ENCODE results near the gene SOHLH1.
"Not testable (repeated sequence)": the region's sequence is repeated elsewhere in the genome, so short reads cannot be mapped to it uniquely, and the experiment has no call there.

The SOHLH1 gene

DNA sequence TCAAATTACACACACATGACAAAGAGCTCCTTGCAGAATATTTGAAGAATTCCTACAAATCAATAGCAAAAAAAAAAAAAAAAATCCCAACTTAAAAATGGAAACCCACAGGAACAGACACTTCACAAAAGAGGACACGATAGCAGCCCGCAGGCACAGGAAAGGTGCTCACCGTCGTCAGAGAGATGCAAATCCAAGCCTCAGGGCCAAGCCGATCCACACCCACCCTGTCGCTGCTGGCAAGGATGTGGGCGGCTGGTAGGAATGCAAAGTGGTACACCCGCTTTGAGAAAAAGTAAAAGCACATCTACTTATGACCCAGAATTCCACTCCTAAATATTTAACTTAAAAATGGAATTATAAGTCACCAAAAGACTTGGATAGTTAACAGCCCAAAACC lies 25.3 kb downstream of the SOHLH1 start:
- Histone ChIP-seq H3K9ac (ENCODE audit: low read length) (no peak overlapping the region), H3K27me3 (replicated peaks; ENCODE audit: control insufficient read depth, insufficient read depth, low read length) (peaks cover 5% of the 10 kb centered on the region), H3K9me3 (ENCODE audit: control insufficient read depth, low read length) (peaks cover 6% of the 10 kb centered on the region), H3K4me3 (ENCODE audit: low read length) (no peak overlapping the region), H3K4me1 (ENCODE audit: control insufficient read depth, insufficient read depth, low read length) (no peaks in the 10 kb centered on the region), H3K36me3 (ENCODE audit: control insufficient read depth, insufficient read depth, low read length, severe bottlenecking) (no peaks in the 10 kb centered on the region)
- no peak for DNase-seq (ENCODE audit: low read depth)

DNA sequence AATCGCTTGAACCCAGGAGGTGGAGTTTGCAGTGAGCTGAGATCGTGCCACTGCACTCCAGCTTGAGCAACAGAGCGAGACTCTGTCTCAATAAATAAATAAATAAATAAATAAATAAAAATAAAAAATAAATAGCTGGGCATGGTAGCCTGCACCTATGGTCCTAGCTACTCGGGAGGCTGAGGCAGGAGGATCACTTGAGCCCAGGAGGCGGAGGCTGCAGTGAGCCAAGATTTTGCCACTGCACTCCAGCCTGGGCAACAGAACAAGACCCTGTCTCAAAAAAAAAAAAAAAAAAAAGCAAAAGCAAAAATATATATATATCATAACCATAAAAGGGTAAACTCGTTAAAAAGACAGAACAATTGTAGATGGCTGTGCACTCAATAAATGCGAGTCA lies 26.5 kb downstream of the SOHLH1 start:
- DNase-seq (ENCODE audit: low read depth); H3K36me3 ChIP-seq (ENCODE audit: control insufficient read depth, insufficient read depth, low read length, severe bottlenecking); H3K4me1 ChIP-seq (ENCODE audit: control insufficient read depth, insufficient read depth, low read length); H3K4me3 ChIP-seq (ENCODE audit: low read length); H3K9ac ChIP-seq (ENCODE audit: low read length); H3K9me3 ChIP-seq (ENCODE audit: control insufficient read depth, low read length); H3K27me3 ChIP-seq (replicated peaks; ENCODE audit: control insufficient read depth, insufficient read depth, low read length): not testable (repeated sequence)

DNA sequence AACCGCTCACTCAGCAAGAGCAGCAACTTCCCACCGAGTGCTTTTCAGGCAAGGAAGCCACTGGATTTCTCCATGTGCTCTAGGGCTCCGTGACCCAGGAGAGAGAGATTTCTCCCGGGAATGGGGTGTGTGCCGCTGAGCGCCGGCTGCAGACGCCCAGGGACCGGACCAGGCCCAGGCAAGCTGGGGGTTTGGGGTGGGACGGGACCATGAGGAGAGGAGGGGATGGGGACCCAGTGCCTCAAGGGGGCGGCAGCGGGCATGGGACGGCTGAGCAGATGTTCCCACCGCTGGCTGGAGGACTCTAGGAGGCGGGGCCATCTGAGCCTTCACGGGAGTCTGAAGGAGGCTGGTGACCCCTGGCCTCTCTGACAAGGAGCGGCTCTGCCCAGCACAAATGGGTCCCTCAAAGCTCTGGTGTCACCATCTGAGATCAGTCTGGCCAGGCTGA lies 27.7 kb downstream of the SOHLH1 start:
- H3K36me3 ChIP-seq (ENCODE audit: control insufficient read depth, insufficient read depth, low read length, severe bottlenecking) = no peaks in the 10 kb centered on the region
- no peak overlapping the region for H3K4me3 ChIP-seq (ENCODE audit: low read length)

DNA sequence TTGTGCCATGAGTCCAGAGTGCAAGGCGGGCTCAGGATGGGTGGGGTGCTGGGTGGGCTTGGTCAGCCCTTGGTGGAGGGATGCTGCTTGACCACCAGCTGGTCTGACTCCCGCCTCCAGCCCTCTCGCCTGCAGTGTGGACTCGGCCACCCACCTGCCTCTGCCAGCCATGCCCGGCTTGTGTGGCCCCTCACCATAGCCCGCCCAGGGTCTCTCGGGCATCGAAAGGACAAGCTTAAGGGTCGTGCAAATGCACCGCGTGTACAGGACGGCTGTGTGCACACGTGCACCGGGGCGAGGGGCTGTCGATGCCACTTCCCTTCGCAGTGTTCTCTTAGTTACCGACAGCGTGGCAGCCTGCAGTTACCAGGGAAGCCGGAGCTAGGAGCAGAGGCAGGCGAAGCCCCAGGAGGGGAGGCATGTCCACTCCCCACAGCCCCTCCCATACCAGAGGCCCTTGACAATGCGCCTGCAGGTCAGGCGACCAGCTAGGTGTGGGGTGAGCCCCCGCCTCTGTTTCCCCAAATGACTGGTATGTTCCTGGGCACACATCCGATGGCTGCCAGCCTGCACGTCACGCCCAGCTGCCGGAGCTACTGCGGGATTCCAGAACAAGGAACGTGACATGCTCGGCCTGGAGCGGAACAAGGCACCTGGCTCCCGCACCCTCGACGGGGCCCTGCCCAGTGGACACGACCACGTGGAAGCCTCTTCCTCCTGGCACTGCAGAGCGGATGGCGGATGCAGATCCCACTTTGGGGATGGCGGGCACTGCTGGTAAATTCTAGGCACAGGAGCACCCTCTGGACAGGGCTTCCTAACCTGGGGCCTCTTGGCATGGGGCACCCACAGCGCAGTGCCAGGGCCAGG lies 28.3 kb downstream of the SOHLH1 start:
- DNase-seq (ENCODE audit: low read depth) = no peak
- Histone ChIP-seq H3K4me1 (ENCODE audit: control insufficient read depth, insufficient read depth, low read length) (no peaks in the 10 kb centered on the region), H3K36me3 (ENCODE audit: control insufficient read depth, insufficient read depth, low read length, severe bottlenecking) (no peaks in the 10 kb centered on the region), H3K9ac (ENCODE audit: low read length) (no peak overlapping the region), H3K9me3 (ENCODE audit: control insufficient read depth, low read length) (peaks cover 7% of the 10 kb centered on the region), H3K4me3 (ENCODE audit: low read length) (no peak overlapping the region), H3K27me3 (replicated peaks; ENCODE audit: control insufficient read depth, insufficient read depth, low read length) (peaks cover 5% of the 10 kb centered on the region)

More for the DNA sequence above, 27.7 kb downstream of the SOHLH1 start:
- H3K9ac ChIP-seq (ENCODE audit: low read length) = no peak overlapping the region
- peaks cover 5% of the 10 kb centered on the region for H3K27me3 ChIP-seq (replicated peaks; ENCODE audit: control insufficient read depth, insufficient read depth, low read length)
- H3K9me3 ChIP-seq (ENCODE audit: control insufficient read depth, low read length) = peaks cover 7% of the 10 kb centered on the region
- H3K4me1 ChIP-seq (ENCODE audit: control insufficient read depth, insufficient read depth, low read length) = no peaks in the 10 kb centered on the region
- DNase-seq (ENCODE audit: low read depth) = no peak

DNA sequence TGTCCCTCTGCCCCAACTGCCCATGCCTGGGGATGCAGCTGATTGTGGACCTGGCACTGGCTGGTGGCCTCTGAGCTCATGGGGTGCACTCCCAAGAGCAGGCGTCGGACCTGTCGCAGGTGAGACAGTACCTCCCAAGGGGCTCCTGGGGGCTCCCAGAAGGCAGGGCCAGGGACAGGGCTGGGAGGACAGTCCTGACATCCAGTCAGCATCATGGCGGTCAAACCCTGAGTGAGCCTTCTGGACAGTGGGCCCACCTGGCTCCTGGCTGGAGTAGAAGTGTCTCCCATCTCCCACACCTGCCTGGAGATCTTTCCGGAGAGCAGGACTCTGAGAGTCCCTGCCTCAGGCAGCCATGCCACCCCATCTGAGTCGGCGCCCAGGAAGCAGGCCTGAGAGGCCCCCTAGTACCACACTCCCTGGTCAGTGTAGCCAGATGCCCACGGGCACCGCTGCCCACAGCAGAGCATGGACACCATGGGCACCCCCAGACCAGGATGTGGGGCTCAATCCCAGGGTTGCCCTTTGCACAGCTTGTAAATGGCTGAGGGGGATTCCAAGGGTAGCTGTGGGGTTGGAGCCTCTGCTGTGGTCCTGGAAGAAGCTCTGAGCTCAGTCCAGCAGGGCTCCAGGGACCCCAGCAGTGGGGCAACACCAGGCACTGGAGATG lies 29.5 kb downstream of the SOHLH1 start:
- peaks cover 5% of the 10 kb centered on the region for H3K27me3 ChIP-seq (replicated peaks; ENCODE audit: control insufficient read depth, insufficient read depth, low read length)
- H3K4me3 ChIP-seq (ENCODE audit: low read length) = no peak overlapping the region
- H3K9ac ChIP-seq (ENCODE audit: low read length) = no peak overlapping the region
- peaks cover 7% of the 10 kb centered on the region for H3K9me3 ChIP-seq (ENCODE audit: control insufficient read depth, low read length)
- no peak for DNase-seq (ENCODE audit: low read depth)
- no peaks in the 10 kb centered on the region for H3K36me3 ChIP-seq (ENCODE audit: control insufficient read depth, insufficient read depth, low read length, severe bottlenecking)
- no peaks in the 10 kb centered on the region for H3K4me1 ChIP-seq (ENCODE audit: control insufficient read depth, insufficient read depth, low read length)

DNA sequence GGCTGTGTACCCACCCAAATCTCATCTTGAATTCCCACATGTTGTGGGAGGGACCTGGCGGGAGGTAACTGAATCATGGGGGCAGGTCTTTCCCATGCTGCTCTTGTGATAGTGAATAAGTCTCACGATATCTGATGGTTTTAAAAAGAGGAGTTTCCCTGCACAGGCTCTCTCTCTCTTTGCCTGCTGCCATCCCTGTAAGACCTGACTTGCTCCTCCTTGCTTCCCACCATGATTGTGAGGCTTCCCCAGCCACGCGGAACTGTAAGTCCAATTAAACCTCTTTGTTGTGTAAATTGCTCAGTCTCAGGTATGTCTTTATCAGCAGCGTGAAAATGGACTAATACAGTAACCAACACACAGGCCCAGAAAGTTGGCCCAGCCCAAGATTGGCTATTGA lies 30.3 kb downstream of the SOHLH1 start:
- H3K4me1 ChIP-seq (ENCODE audit: control insufficient read depth, insufficient read depth, low read length); H3K9ac ChIP-seq (ENCODE audit: low read length); H3K9me3 ChIP-seq (ENCODE audit: control insufficient read depth, low read length); H3K4me3 ChIP-seq (ENCODE audit: low read length); H3K36me3 ChIP-seq (ENCODE audit: control insufficient read depth, insufficient read depth, low read length, severe bottlenecking); DNase-seq (ENCODE audit: low read depth); H3K27me3 ChIP-seq (replicated peaks; ENCODE audit: control insufficient read depth, insufficient read depth, low read length): not testable (repeated sequence)

DNA sequence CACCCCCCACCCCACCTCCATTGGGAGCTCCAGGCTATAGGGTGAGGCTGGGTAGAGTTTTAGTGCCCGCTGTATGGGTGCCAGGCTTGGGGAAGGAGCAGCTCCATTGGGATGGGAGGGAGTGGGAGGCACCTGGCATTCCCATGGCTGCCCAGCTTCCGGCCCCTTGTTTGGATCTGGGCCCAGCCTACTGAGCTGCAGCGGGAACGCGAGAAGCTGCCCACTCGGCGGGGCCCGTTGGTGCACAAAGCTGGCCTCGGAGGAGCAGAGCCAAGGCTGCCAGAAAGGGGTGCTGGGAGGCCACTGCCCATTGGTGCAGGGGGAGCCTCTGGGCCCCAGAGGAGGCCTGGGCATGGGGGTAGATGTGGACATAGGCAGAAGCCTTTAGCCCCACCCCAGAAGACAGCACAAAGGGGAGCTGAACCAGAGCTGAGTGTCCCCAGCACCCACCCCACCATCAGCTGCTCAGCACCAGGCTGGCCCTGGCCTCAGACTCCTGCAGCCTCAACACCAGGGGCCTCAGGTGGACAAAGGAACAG lies 31.7 kb downstream of the SOHLH1 start:
- H3K9ac ChIP-seq (ENCODE audit: low read length) = no peak overlapping the region
- peaks cover 3% of the 10 kb centered on the region for H3K4me1 ChIP-seq (ENCODE audit: control insufficient read depth, insufficient read depth, low read length)
- no peak overlapping the region for H3K4me3 ChIP-seq (ENCODE audit: low read length)
- peaks cover 8% of the 10 kb centered on the region for H3K27me3 ChIP-seq (replicated peaks; ENCODE audit: control insufficient read depth, insufficient read depth, low read length)
- peaks cover 7% of the 10 kb centered on the region for H3K9me3 ChIP-seq (ENCODE audit: control insufficient read depth, low read length)
- no peak for DNase-seq (ENCODE audit: low read depth)
- no peaks in the 10 kb centered on the region for H3K36me3 ChIP-seq (ENCODE audit: control insufficient read depth, insufficient read depth, low read length, severe bottlenecking)

DNA sequence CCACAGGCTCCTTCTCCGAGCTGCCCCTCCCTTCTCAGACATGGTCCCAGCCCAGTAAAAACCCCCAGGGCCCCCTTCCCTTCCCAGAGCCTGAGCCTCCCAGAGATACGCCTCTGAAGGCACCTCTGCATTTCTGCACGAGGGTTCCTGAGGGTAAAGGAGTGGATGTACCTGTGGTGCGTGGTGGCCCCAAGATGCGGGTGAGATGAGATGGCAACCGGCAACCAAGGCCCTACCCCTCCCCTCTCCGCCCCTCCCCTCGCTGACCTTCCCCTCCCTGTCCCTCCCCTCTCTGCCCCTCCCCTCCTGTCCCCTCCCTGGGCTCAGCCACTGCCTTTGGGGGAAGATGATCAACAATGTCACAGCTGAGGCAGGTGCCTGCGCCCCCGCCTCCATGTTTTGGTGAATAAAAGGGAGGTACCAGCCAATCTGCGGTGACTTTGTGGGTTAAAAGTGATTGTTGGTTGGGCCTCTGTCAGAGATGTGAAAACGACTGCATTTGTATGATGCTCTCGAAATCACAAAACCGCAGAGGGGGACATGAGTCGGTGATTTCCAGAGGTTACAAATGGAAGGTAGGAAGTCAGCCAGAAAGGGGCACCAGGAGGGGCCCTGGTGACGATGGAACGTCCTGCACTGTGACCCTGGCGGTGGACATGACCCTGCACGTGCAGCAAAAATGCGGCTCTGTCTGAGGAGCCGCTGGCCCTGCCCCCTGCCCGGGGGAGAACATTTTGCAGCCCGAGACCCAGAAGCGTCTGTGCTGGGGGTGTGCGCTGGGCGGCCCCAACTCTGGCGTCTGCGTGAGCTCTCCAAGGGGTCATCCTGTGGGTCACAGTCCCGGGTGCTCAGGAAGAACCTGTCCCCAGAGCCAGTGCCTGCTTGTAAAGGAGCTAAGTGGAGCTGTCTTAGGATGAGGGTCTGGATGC lies 32.5 kb downstream of the SOHLH1 start:
- H3K4me1 ChIP-seq (ENCODE audit: control insufficient read depth, insufficient read depth, low read length) = peaks cover 3% of the 10 kb centered on the region
- H3K9me3 ChIP-seq (ENCODE audit: control insufficient read depth, low read length) = peaks cover 7% of the 10 kb centered on the region
- H3K36me3 ChIP-seq (ENCODE audit: control insufficient read depth, insufficient read depth, low read length, severe bottlenecking) = no peaks in the 10 kb centered on the region
- no peak overlapping the region for H3K9ac ChIP-seq (ENCODE audit: low read length)
- DNase-seq (ENCODE audit: low read depth) = no peak
- no peak overlapping the region for H3K4me3 ChIP-seq (ENCODE audit: low read length)
- peaks cover 4% of the 10 kb centered on the region for H3K27me3 ChIP-seq (replicated peaks; ENCODE audit: control insufficient read depth, insufficient read depth, low read length)

DNA sequence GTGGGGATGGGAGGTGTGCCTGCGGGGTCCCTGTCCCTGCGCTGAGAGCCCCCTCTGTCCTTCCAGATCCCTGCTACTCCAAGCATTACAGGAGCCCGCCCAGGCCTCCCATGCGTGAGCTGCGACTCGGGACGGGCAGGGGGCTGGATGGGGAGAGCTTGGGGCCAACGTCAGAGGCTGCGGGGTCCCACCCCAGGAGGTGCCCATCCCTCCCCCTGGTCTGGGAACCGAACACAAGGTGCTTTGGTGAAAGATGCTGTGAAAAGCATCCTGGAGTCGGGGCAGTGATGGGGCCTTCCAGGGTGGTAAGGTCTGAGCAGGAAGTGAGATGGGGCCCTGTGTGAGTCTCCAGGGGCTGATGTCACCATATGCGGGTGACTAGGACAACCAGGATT lies 33.5 kb downstream of the SOHLH1 start:
- no peaks in the 10 kb centered on the region for H3K36me3 ChIP-seq (ENCODE audit: control insufficient read depth, insufficient read depth, low read length, severe bottlenecking)
- H3K9me3 ChIP-seq (ENCODE audit: control insufficient read depth, low read length) = peaks cover 7% of the 10 kb centered on the region
- no peak for DNase-seq (ENCODE audit: low read depth)
- H3K9ac ChIP-seq (ENCODE audit: low read length) = no peak overlapping the region
- H3K27me3 ChIP-seq (replicated peaks; ENCODE audit: control insufficient read depth, insufficient read depth, low read length) = peaks cover 4% of the 10 kb centered on the region
- no peak overlapping the region for H3K4me3 ChIP-seq (ENCODE audit: low read length)
- H3K4me1 ChIP-seq (ENCODE audit: control insufficient read depth, insufficient read depth, low read length) = peaks cover 3% of the 10 kb centered on the region

DNA sequence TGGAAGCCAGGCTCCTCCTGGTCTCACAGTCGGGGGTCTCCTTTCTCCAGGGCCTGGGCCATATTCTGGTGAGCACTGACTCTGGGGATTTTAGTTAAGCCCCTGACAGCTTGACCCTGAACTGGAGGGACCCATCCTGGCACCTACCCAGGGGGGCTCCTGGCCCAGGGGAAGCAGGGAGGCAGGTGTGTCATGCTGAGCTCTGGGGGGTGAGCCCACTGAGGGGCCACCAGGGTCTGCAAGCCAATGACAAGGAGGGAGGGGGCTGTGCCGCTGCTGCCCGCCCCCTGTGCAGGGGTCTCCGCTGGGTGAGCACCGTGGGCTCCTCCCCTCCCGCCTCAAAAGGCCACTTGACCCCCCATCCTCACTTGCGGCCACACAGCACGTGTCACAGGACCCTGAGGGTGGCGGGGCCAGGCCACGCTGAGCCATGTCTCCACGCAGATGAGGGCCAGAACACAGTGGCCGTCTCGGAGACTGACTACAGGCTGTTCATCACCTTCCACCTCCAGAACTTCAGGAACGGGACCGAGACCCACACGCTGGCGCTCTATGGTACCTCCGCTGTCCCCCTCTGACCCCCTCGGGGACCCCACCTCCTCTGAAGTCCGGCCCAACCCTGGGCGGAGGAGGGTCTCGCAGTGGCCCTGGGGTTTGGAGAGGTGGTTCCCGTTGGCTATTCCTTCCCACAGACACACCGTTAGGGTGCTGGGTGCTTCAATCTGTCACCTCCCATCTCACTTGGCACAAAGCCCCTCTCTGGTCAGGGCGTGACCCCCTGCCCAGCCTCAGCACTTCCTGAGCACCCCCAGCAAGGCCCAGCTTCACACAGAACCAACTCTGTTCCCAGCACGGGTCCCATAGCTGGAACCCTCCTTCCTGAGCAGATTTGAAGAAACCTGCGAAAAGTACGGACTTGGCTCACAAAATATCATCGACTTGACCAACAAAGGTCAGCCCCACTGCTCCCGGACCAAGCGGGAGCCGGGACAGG lies 34.2 kb downstream of the SOHLH1 start:
- peaks cover 4% of the 10 kb centered on the region for H3K27me3 ChIP-seq (replicated peaks; ENCODE audit: control insufficient read depth, insufficient read depth, low read length)
- H3K4me3 ChIP-seq (ENCODE audit: low read length) = no peak overlapping the region
- no peak overlapping the region for H3K9ac ChIP-seq (ENCODE audit: low read length)
- no peaks in the 10 kb centered on the region for H3K36me3 ChIP-seq (ENCODE audit: control insufficient read depth, insufficient read depth, low read length, severe bottlenecking)
- peaks cover 7% of the 10 kb centered on the region for H3K9me3 ChIP-seq (ENCODE audit: control insufficient read depth, low read length)
- no peak for DNase-seq (ENCODE audit: low read depth)
- peaks cover 3% of the 10 kb centered on the region for H3K4me1 ChIP-seq (ENCODE audit: control insufficient read depth, insufficient read depth, low read length)
